Stimulated activated CD4-positive, alpha-beta T cell treated with anti-CD3 and anti-CD28 coated beads, Interleukin-12 subunit alpha, Interleukin-12 subunit beta, amount 100 ng/mL, for 48 hours (primary cell): Measurements from ENCODE around the gene DUXA.
A peak's percentile ranks its signal among the peaks of the same experiment; 100 is the strongest.
"Not testable (repeated sequence)": the region's sequence is repeated elsewhere in the genome, so short reads cannot be mapped to it uniquely, and the experiment has no call there.

Experiments
- DNase-seq, 3 donors: peaks; one replicate each; pipeline ENCODE4 v3.0.0-alpha.2; 2020; ENCODE audit warnings: low read depth in 2 of 3, low spot score in 1 of 3

Gene DUXA

GRCh38 chr19:57167385-57167784 is at the start of gene DUXA:
DUXA (minus strand) TSS chr19:57167485; CDS start chr19:57167443, 42 bp downstream.
- DNase-seq: no peak

GRCh38 chr19:57212109-57212508 is 44.8 kb upstream of the DUXA start:
- DNase-seq: no peak

- DNase-seq: no peak
These were observed 43.1 kb upstream of the DUXA start for GRCh38 chr19:57210381-57210780.

- no peak for DNase-seq
These were observed 34.9 kb upstream of the DUXA start for GRCh38 chr19:57202160-57202559.

GRCh38 chr19:57197874-57198273 is 30.6 kb upstream of the DUXA start:
- DNase-seq: not testable (repeated sequence)

- DNase-seq: no peak
These were observed 25.7 kb upstream of the DUXA start for GRCh38 chr19:57192993-57193392.

- no peak for DNase-seq
These were observed 24.8 kb upstream of the DUXA start for GRCh38 chr19:57192077-57192420.

GRCh38 chr19:57191141-57192076 is 24.1 kb upstream of the DUXA start, which contains the start of gene ZNF264:
ZNF264 (plus strand) TSS chr19:57191500; CDS start chr19:57191914, 414 bp downstream.
- DNase-seq: peak; percentile 75 to 87 (median 79)

GRCh38 chr19:57190301-57190700 is 23.0 kb upstream of the DUXA start:
- DNase-seq: no peak

GRCh38 chr19:57171551-57172081 is 4.3 kb upstream of the DUXA start:
- DNase-seq: no peak

GRCh38 chr19:57165846-57166245 is 1.4 kb downstream of the DUXA start:
- DNase-seq: no peak

- no peak for DNase-seq
These were observed 5.2 kb downstream of the DUXA start for GRCh38 chr19:57161985-57162539.

GRCh38 chr19:57152921-57153320 is 14.4 kb downstream of the DUXA start:
- DNase-seq: no peak

GRCh38 chr19:57141699-57142098 is 25.6 kb downstream of the DUXA start:
- DNase-seq: no peak

GRCh38 chr19:57135797-57136196 is 31.5 kb downstream of the DUXA start:
- no peak for DNase-seq

GRCh38 chr19:57127403-57127802 is 39.9 kb downstream of the DUXA start:
- DNase-seq: not testable (repeated sequence)

GRCh38 chr19:57123882-57124281 is 43.4 kb downstream of the DUXA start:
- no peak for DNase-seq

GRCh38 chr19:57118848-57119247 is 48.4 kb downstream of the DUXA start:
- DNase-seq: no peak

GRCh38 chr19:57113501-57113900 is 53.8 kb downstream of the DUXA start:
- not testable (repeated sequence) for DNase-seq

GRCh38 chr19:57111329-57111644 is 56.0 kb downstream of the DUXA start:
- no peak for DNase-seq

GRCh38 chr19:57110592-57111328 is 56.5 kb downstream of the DUXA start:
- no peak for DNase-seq
